A673 (cell line): ENCODE results near the gene MAT2A.

Experiments used
- EZH2 ChIP-seq: fragments of 200-600 bp; sonication (generic); IDR thresholded peaks from 2 replicates; pipeline ENCODE4 v1.6.1; 2017; ENCODE audit warnings: borderline replicate concordance, low read depth, mild to moderate bottlenecking, mixed read lengths, antibody characterized with exemption, low read length; ENCODE audit not compliant: poor library complexity, severe bottlenecking
- TF ChIP-seq, protein P1 (sequence below): fragments of 300-800, 200-600 bp; sonication (generic); conservative IDR thresholded peaks from 2 replicates; pipeline ENCODE4 v1.5.1; 2017; ENCODE audit warnings: low read depth, mild to moderate bottlenecking, antibody characterized with exemption, low read length, moderate library complexity, mixed read lengths

DNA sequence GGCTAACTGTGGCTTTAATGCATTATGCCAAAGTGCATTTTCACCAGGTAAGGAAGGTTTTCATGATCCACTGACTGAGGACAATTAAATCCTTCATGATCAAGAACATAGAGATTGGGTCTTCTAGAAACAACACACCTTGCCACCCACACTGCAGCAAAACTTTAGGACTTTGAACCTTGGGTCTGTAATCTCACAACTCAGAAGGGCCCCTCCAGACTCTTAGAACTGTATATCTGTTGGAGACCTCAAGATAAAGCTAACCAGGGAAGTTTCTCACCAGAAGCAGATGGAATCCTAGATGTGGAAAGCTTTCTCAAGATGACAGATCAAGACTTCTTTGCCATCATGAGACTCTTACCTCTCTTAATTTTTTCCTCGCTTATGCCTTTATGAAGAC, 42.5 kb upstream of the MAT2A start:
- TF ChIP-seq, protein P1, sequence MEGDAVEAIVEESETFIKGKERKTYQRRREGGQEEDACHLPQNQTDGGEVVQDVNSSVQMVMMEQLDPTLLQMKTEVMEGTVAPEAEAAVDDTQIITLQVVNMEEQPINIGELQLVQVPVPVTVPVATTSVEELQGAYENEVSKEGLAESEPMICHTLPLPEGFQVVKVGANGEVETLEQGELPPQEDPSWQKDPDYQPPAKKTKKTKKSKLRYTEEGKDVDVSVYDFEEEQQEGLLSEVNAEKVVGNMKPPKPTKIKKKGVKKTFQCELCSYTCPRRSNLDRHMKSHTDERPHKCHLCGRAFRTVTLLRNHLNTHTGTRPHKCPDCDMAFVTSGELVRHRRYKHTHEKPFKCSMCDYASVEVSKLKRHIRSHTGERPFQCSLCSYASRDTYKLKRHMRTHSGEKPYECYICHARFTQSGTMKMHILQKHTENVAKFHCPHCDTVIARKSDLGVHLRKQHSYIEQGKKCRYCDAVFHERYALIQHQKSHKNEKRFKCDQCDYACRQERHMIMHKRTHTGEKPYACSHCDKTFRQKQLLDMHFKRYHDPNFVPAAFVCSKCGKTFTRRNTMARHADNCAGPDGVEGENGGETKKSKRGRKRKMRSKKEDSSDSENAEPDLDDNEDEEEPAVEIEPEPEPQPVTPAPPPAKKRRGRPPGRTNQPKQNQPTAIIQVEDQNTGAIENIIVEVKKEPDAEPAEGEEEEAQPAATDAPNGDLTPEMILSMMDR, result no peak
- no peak for TF ChIP-seq EZH2
